Cardiac muscle cell (in vitro differentiated cells and primary cell): Measurements from ENCODE around the gene PRRC2A. TPM values are rescaled to one million over a fixed set of nuclear protein-coding genes. Genes with fewer than 3 reads are reported as not detected.
A peak's percentile ranks its signal among the peaks of the same experiment; 100 is the strongest.

Experiments used
- DNase-seq, 2 donors: peaks; one replicate each; pipeline versions ENCODE4 v3.0.0 to v3.0.0-alpha.2; 2010 to 2017; ENCODE audit warnings: low read depth in 1 of 2, low spot score in 1 of 2
- H3K27ac ChIP-seq: fragments of 200-600 bp; sonication (generic); 2 replicates; pipeline ENCODE4 v1.5.1; 2016
- H3K27me3 ChIP-seq: fragments of 200-600 bp; sonication (generic); 2 replicates; pipeline ENCODE4 v1.6.0; 2016; ENCODE audit warnings: control low read depth
- H3K36me3 ChIP-seq: fragments of 200-600 bp; sonication (generic); 2 replicates; pipeline ENCODE4 v1.5.1; 2016; ENCODE audit warnings: control low read depth
- H3K4me1 ChIP-seq: fragments of 200-600 bp; sonication (generic); 2 replicates; pipeline ENCODE4 v1.8.1; 2017; ENCODE audit warnings: low read depth, mild to moderate bottlenecking, mixed run types
- H3K4me3 ChIP-seq: fragments of 200-600 bp; sonication (generic); 2 replicates; pipeline ENCODE4 v1.5.1; 2016; ENCODE audit warnings: mild to moderate bottlenecking
- H3K9me3 ChIP-seq: fragments of 200-600 bp; sonication (generic); 2 replicates; pipeline ENCODE4 v1.5.1; 2017; ENCODE audit warnings: low read depth, mild to moderate bottlenecking, control low read depth
- CTCF ChIP-seq: IDR thresholded peaks from 2 replicates; pipeline ENCODE4 v1.5.1; 2012; ENCODE audit warnings: low read depth, mild to moderate bottlenecking, low read length
- polyA plus RNA-seq: library from polyadenylated mRNA; unstranded; fragments of >200 nt; fragmentation: Nextera tagmentation; extraction: Ambion mirVana; gene quantifications from 2 replicates; pipeline ENCODE4 v1.2.1, GENCODE V29; 2016
- total RNA-seq: library from RNA; depleted of rRNA; stranded (reverse); fragments of >200 nt; gene quantifications from 2 replicates; pipeline ENCODE4 v1.2.3, GENCODE V29; 2016

Gene PRRC2A
- total and polyA plus RNA-seq, 2 experiments from 2014 or later: 70.2 to 208 TPM

- Histone ChIP-seq H3K27ac (no peak overlapping the region), H3K36me3 (no peaks in the 10 kb centered on the region), H3K27me3 (no peaks in the 10 kb centered on the region), H3K9me3 (no peaks in the 10 kb centered on the region), H3K4me3 (no peak overlapping the region), H3K4me1 (peaks cover 3% of the 10 kb centered on the region)
- no peak for DNase-seq
- TF ChIP-seq CTCF: no peak
Measured at GRCh38 chr6:31579119-31579505, 41.4 kb upstream of the PRRC2A start.

GRCh38 chr6:31579546-31580437, 40.7 kb upstream of the PRRC2A start:
- TF ChIP-seq CTCF: no peak
- Histone ChIP-seq H3K36me3 (no peaks in the 10 kb centered on the region), H3K4me1 (peaks cover 3% of the 10 kb centered on the region), H3K27me3 (no peaks in the 10 kb centered on the region), H3K4me3 (no peak overlapping the region), H3K27ac (no peak overlapping the region), H3K9me3 (no peaks in the 10 kb centered on the region)
- DNase-seq: no peak

- Histone ChIP-seq H3K4me1 (peaks cover 3% of the 10 kb centered on the region), H3K27me3 (no peaks in the 10 kb centered on the region), H3K9me3 (no peaks in the 10 kb centered on the region), H3K27ac (no peak overlapping the region), H3K4me3 (peak overlapping the region; percentile 54), H3K36me3 (no peaks in the 10 kb centered on the region)
- no peak for TF ChIP-seq CTCF
- DNase-seq: no peak
Measured at GRCh38 chr6:31580438-31580740, 40.1 kb upstream of the PRRC2A start.

- peak; percentile 96 for TF ChIP-seq CTCF
- peak; percentile 86 to 92 for DNase-seq
- peak overlapping the region; percentile 54 for H3K4me3 ChIP-seq
- peaks cover 3% of the 10 kb centered on the region for H3K4me1 ChIP-seq
- peak overlapping the region; percentile 64 for H3K27ac ChIP-seq
- H3K36me3 ChIP-seq: no peaks in the 10 kb centered on the region
- H3K9me3 ChIP-seq: no peaks in the 10 kb centered on the region
- H3K27me3 ChIP-seq: no peaks in the 10 kb centered on the region
Measured at GRCh38 chr6:31580807-31581433, 39.6 kb upstream of the PRRC2A start.

- peak in 1 of 2 donors; percentile 34 for DNase-seq
- Histone ChIP-seq H3K36me3 (no peaks in the 10 kb centered on the region), H3K9me3 (no peaks in the 10 kb centered on the region), H3K27me3 (no peaks in the 10 kb centered on the region), H3K27ac (peak overlapping the region; percentile 64), H3K4me1 (peaks cover 3% of the 10 kb centered on the region), H3K4me3 (peak overlapping the region; percentile 54)
- no peak for TF ChIP-seq CTCF
Measured at GRCh38 chr6:31581434-31582229, 38.9 kb upstream of the PRRC2A start.
